H1 (cell line): ENCODE data around the gene KATNAL1. TPM values are rescaled to one million over a fixed set of nuclear protein-coding genes. Genes with fewer than 3 reads are reported as not detected.

Source experiments
- ATF3 ChIP-seq: IDR thresholded peaks from 2 replicates; pipeline ENCODE4 v1.6.1; 2011; ENCODE audit warnings: low read depth, mild to moderate bottlenecking, low read length; ENCODE audit not compliant: insufficient read depth
- E2F6 ChIP-seq: IDR thresholded peaks from 2 replicates; pipeline ENCODE4 v1.6.1; 2012; ENCODE audit warnings: inconsistent platforms
- TAF1 ChIP-seq: IDR thresholded peaks from 2 replicates; pipeline ENCODE4 v1.6.1; 2011; ENCODE audit warnings: mild to moderate bottlenecking, low read depth, low read length
- polyA plus RNA-seq, 7 experiments: library from polyadenylated mRNA; depleted of rRNA in 3 of 7; stranded (reverse) in 5 of 7; unstranded in 2 of 7; fragments of >200 nt in 5 of 7; fragments of 200-250 nt in 2 of 7; gene quantifications; 1 replicate in 5 of 7; 2 replicates in 1 of 7; 4 replicates in 1 of 7; pipeline versions ENCODE4 v1.2.1 to v1.2.3, GENCODE V29; 2011 to 2013; ENCODE audit warnings: missing spikeins in 2 of 7, mixed read lengths in 2 of 7
- total RNA-seq: library from RNA; stranded (reverse); fragmentation: NEBNext Ultra II Directional; extraction: Animal tissue kit (Norgen Biotek cat#: 25700); gene quantifications from 2 replicates; pipeline ENCODE4 v1.2.1, GENCODE V29; 2021

Gene KATNAL1
- total and polyA plus RNA-seq, 2 of the 8 experiments (the other 6 are each of a cell fraction or from before 2014, with no cell fraction given), result 4.0 to 13.2 TPM

- no peak for TF ChIP-seq ATF3
- no peak for TF ChIP-seq E2F6
- TF ChIP-seq TAF1, result no peak
These were observed 6.0 kb upstream of the KATNAL1 start (continued) for GRCh38 chr13:30313311-30313710.
